ENCODE results near the gene DOCK7.
"Not testable (repeated sequence)": the region's sequence is repeated elsewhere in the genome, so short reads cannot be mapped to it uniquely, and the experiment has no call there.

Gene DOCK7

GRCh38 chr1:62530516-62531154 lies 157.6 kb downstream of the DOCK7 start:
- DNase-seq (ENCODE audit: low read depth in 4 of 4, low spot score in 1 of 4) = no peak

GRCh38 chr1:62529227-62529626 lies 159.0 kb downstream of the DOCK7 start:
- DNase-seq (ENCODE audit: low read depth in 4 of 4, low spot score in 1 of 4) = no peak

- DNase-seq (ENCODE audit: low read depth in 4 of 4, low spot score in 1 of 4) = no peak
Measured at GRCh38 chr1:62528015-62528414, 160.2 kb downstream of the DOCK7 start.

- not testable (repeated sequence) for DNase-seq (ENCODE audit: low read depth in 4 of 4, low spot score in 1 of 4)
Measured at GRCh38 chr1:62527346-62527745, 160.8 kb downstream of the DOCK7 start.

- DNase-seq (ENCODE audit: low read depth in 4 of 4, low spot score in 1 of 4) = no peak
Measured at GRCh38 chr1:62523860-62524259, 164.3 kb downstream of the DOCK7 start.

GRCh38 chr1:62516600-62516999 lies 171.6 kb downstream of the DOCK7 start:
- no peak for DNase-seq (ENCODE audit: low read depth in 4 of 4, low spot score in 1 of 4)

- no peak for DNase-seq (ENCODE audit: low read depth in 4 of 4, low spot score in 1 of 4)
Measured at GRCh38 chr1:62514746-62515423, 173.3 kb downstream of the DOCK7 start.

GRCh38 chr1:62513013-62513412 lies 175.2 kb downstream of the DOCK7 start:
- DNase-seq (ENCODE audit: low read depth in 4 of 4, low spot score in 1 of 4) = no peak

GRCh38 chr1:62509028-62509427 lies 179.2 kb downstream of the DOCK7 start:
- no peak for DNase-seq (ENCODE audit: low read depth in 4 of 4, low spot score in 1 of 4)

GRCh38 chr1:62508187-62508758 lies 179.9 kb downstream of the DOCK7 start:
- DNase-seq (ENCODE audit: low read depth in 4 of 4, low spot score in 1 of 4) = no peak

- no peak for DNase-seq (ENCODE audit: low read depth in 4 of 4, low spot score in 1 of 4)
Measured at GRCh38 chr1:62500210-62500609, 188.0 kb downstream of the DOCK7 start.

- DNase-seq (ENCODE audit: low read depth in 4 of 4, low spot score in 1 of 4) = no peak
Measured at GRCh38 chr1:62494137-62494536, 194.0 kb downstream of the DOCK7 start.

GRCh38 chr1:62493656-62494055 lies 194.5 kb downstream of the DOCK7 start:
- DNase-seq (ENCODE audit: low read depth in 4 of 4, low spot score in 1 of 4) = no peak

- no peak for DNase-seq (ENCODE audit: low read depth in 4 of 4, low spot score in 1 of 4)
Measured at GRCh38 chr1:62492521-62492920, 195.7 kb downstream of the DOCK7 start.

- no peak for DNase-seq (ENCODE audit: low read depth in 4 of 4, low spot score in 1 of 4)
Measured at GRCh38 chr1:62487956-62488355, 200.2 kb downstream of the DOCK7 start.

- no peak for DNase-seq (ENCODE audit: low read depth in 4 of 4, low spot score in 1 of 4)
Measured at GRCh38 chr1:62484824-62485468, 203.2 kb downstream of the DOCK7 start.

- DNase-seq (ENCODE audit: low read depth in 4 of 4, low spot score in 1 of 4) = no peak
Measured at GRCh38 chr1:62481681-62482080, 206.5 kb downstream of the DOCK7 start.

- DNase-seq (ENCODE audit: low read depth in 4 of 4, low spot score in 1 of 4) = no peak
Measured at GRCh38 chr1:62476525-62477219, 211.5 kb downstream of the DOCK7 start.

GRCh38 chr1:62467092-62467491 lies 221.1 kb downstream of the DOCK7 start:
- no peak for DNase-seq (ENCODE audit: low read depth in 4 of 4, low spot score in 1 of 4)

- DNase-seq (ENCODE audit: low read depth in 4 of 4, low spot score in 1 of 4) = no peak
Measured at GRCh38 chr1:62462370-62462769, 225.8 kb downstream of the DOCK7 start.

- DNase-seq (ENCODE audit: low read depth in 4 of 4, low spot score in 1 of 4) = no peak
Measured at GRCh38 chr1:62457955-62458354, 230.2 kb downstream of the DOCK7 start.

GRCh38 chr1:62452951-62453350 lies 235.2 kb downstream of the DOCK7 start:
- no peak for DNase-seq (ENCODE audit: low read depth in 4 of 4, low spot score in 1 of 4)

Data from stimulated activated CD4-positive, alpha-beta T cell treated with anti-CD3 and anti-CD28 coated beads, Interleukin-1b, Interleukin-23, amount 100 ng/mL, for 24 hours (primary cell).